Bronchial smooth muscle cell (primary cell): ENCODE data around the gene TMC5. TPM values are rescaled to one million over a fixed set of nuclear protein-coding genes. Genes with fewer than 3 reads are reported as not detected.

ENCODE experiments used
- total RNA-seq: library from RNA; depleted of rRNA; stranded (reverse); fragments of >200 nt; gene quantifications from 2 replicates; pipeline ENCODE4 v1.2.1, GENCODE V29; 2014

TMC5 gene
- total RNA-seq, result not detected in 2 replicates

DNA sequence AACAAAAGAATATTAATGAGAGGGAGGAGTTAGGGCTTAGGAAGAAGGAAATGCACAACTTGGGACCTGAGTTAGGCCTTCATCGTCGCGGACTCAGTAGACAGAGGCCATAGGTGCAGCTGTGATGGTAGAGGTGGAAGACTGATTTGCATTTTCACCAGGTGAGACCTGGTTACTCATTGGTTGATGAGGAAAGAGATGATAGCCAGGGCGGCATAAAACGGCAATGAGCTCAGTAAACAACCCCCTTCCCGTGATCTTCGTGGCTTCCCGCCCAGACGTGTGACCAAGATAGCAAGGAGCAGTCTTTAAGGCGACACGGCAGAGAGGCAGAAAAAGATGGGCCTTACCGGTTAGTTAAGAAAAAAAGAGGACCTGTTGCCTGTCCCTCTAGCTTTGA lies at the start of gene TMC5:
TMC5 (plus strand) TSS at position 244 of the 400 bp plus-strand sequence. CDS start 22,156 bp downstream, outside the sequence.

DNA sequence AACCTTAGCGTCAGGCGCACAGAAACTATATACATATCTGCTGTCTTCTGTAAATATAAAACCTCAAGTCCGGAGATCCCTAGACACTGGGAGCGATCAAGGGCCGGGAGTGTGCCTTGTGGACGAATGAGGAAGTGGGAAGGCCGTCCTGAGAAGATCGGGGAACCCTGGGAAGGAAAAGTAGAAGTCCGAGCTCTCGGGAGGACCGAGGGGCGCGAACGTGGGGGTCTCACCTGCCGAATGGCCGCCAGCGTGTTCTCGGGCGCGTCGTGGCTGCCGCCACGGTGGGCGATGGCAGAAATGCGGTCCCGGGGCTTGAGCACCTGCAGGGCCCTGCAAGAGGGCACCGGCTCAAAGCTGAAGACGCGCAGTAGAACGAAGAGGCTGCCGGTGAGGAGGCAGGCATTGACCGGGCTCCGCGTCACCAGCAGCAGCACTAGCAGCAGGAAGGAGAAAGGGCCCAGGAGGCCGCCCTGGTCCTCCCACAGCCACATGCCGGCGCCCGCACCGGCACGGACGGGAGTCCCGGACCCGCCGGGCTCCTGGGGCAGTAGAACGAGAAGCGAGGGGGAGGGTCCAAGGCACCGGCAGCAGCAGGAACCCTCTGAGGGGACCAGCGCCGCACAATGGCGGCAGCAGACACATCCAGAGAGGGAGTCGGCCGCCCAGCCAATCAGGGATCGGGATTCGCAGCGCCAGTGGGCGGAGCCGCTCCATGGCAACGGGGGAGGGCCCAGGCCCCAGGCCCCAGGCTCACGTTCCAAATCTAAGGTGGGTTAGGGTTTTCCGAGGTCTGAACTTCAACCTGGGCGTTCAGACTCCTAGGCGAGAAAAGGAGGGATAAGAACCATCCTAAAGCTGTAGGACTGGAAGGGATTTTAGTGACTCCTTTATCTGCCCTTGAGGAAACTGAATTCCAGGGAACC lies 104.1 kb downstream of the TMC5 start, which contains the start of gene GDE1:
GDE1 (minus strand) TSS at position 628 of the 926 bp plus-strand sequence; CDS start at position 494, 134 bp downstream.

DNA sequence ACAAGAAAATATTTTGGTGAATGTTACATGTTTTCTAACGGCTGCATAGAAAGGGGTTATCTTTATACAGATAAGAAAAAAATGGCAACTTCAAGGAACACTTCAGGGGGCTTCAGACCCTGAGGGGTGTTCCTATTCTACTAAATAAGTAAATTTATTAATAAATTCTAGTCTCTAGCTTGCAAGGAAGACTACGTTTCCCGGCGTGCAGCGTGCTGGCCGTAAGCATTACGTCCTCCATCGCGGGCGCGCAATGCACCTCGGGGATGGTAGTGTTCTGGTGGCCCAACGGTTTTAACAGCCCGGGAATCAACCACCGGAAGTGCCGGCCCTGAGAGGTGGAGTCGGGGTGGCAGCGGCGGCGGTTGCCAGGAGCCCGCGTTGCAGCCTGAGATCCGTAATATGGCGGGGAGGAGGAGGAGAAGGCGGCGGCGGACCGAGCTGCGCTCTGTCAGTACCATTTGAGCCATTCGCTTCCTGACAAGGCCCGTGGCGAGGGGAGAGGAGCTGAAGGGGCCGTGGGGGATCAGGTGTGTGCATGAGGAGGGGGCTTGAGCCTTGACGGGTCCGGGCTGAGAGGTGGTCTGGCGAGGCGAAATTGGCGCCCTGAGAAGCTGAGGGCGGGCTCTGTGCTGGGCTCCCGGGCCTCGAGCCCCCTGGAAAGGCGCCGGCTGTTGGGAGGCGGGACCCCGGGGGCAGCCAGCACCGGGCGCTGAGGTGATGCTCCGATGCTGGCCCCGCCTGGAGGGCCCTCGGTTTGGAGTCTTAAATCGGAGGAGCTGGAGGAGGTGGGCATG lies 106.1 kb downstream of the TMC5 start, which contains the start of gene CCP110:
CCP110 (plus strand) TSS at position 384 of the 797 bp plus-strand sequence. CDS start 3,940 bp downstream, outside the sequence.

Other genes with a start within 250 kb of the TMC5 start
- 0.09 and 0.47 TPM in 2 replicates for gene SYT17, start 249.6 kb upstream of the TMC5 start, total RNA-seq
- not detected in 2 replicates for gene CLEC19A, start 132.2 kb upstream of the TMC5 start, total RNA-seq
- 45.9 and 53.1 TPM in 2 replicates for gene GDE1, start 104.2 kb downstream of the TMC5 start, total RNA-seq
- 6.9 and 8.0 TPM in 2 replicates for gene CCP110, start 106.1 kb downstream of the TMC5 start, total RNA-seq
- gene VPS35L, start 137.8 kb downstream of the TMC5 start, total RNA-seq, result 29.3 and 40.4 TPM in 2 replicates